Measurements from ENCODE around the gene BMI1. TPM values are rescaled to one million over a fixed set of nuclear protein-coding genes. Genes with fewer than 3 reads are reported as not detected.

BMI1 gene
- polyA plus RNA-seq, 1 donor, result 53.3 TPM

DNA sequence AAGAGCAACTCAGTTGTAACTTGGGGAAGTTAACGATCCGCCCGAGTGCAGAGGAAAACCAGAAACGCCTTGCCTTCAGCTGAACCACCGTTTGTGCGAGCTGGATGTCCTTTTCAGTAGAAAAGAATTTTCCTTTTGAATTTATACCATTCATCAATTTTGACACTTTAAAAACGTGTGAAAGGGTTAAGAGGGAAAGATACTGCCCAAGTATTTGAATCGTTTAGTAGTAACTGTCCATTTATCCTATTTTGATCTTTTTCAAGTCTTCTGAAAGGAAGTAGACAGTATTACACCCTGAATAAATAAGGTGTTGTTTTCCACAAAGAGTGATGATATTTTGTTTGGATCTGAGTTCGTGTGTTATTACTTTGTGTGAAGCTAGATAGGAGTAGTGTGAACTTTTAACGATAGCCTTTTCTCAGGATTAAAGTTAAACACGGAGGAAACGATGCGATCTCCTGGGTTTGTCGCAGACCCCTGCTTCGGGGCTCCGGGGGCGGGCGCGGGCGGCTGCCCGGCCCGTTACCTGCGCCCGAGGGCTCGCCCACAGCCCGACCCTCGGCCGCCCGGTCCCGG lies 830 bp upstream of the BMI1 start:
- DNase-seq (ENCODE audit: low read depth), result no peak

- DNase-seq (ENCODE audit: low read depth), result no peak
Measured at GRCh38 chr10:22321156-22321923, 441 bp downstream of the BMI1 start.

DNA sequence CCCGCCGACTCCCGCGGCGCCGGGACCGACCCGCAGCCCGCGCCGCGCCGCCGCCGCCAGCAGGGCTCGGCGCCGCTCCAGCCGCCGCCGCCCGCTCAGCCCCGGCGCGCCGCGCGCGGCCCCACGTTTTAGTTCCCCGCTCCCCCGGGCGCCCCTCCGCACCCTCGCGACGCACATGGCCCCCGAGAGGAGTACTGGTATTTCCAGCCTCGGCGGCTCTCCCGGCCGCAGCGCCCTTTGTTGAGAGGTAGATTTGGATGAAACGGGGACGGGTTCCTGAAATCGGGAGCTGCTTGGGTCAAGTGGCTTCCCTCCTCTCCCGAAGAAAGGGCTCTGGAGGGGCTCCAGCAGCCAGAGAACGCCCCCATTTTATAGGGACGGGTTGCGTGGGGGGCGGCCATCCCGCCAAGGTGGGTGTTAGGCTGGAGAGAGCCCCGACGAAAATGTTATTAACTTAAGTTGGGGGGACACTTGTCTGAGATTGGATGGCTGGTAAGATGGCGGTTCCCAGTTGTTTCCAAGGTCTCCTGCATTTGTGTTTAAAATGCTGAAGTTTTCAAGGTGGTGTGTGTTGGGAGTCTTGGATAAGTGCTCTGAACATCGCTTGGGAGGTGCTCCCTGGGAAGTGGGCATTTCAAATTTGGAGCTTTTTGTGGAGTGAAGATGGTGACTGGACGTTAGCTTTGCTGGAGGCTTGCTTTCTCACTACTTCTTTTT lies 1.2 kb downstream of the BMI1 start:
- DNase-seq (ENCODE audit: low read depth), result no peak

- DNase-seq (ENCODE audit: low read depth), result no peak
Measured at GRCh38 chr10:22322641-22323160, 1.8 kb downstream of the BMI1 start.

DNA sequence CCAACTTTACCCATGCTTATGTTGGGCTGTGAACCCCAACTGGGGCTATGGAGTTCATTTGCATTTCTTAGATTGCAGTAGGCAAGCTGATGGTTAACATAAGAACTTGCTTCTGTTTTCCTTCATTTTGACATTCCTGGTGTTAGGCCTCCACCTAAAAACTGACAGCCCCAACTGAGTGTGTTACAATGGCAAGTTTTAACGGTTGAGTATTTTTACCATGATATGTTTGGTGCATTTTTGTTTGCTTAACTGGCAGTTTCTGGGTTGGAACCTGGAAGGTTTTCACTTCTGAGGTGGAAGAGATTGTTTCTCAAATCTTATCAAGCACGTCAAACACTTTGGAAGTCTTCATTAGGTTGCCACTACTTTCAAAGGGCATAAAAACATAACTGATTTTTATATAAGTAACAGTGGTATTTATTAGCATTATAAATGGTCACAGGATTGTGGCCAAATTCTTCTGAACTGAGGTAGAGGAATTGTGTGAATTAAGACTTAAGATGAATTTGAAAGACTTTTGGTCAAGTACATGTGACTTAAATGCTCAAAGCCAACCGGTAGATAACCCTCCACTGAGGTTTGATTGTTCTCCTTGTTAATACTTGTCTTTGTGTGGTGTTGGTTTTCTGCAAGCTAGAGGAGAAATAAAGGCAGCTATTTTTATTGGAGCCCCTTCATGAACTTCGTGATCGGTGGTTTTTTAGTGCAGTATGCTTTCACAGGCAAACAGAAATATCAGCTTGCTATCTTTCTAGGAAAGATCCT lies 2.8 kb downstream of the BMI1 start:
- no peak for DNase-seq (ENCODE audit: low read depth)

- DNase-seq (ENCODE audit: low read depth), result no peak
Measured at GRCh38 chr10:22324413-22324812, 3.5 kb downstream of the BMI1 start.

DNA sequence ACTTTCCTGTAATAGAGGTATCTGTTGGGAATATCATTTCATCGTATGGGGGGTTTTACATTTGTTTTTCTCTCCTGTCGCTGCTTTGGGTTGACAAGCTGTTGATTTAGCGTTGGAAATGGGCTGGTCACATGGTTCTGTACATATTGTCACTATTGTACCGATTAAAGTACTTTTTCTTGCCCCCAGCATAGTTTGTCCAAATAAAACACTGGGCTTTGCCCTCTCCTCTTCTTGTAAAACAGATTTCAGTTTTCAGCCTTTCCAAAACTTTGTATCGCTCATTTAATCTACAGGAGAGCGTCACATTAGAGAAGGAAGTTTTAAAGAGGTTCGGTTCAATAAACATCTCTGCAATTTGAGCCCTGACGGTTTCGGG lies 4.0 kb downstream of the BMI1 start:
- DNase-seq (ENCODE audit: low read depth), result no peak

DNA sequence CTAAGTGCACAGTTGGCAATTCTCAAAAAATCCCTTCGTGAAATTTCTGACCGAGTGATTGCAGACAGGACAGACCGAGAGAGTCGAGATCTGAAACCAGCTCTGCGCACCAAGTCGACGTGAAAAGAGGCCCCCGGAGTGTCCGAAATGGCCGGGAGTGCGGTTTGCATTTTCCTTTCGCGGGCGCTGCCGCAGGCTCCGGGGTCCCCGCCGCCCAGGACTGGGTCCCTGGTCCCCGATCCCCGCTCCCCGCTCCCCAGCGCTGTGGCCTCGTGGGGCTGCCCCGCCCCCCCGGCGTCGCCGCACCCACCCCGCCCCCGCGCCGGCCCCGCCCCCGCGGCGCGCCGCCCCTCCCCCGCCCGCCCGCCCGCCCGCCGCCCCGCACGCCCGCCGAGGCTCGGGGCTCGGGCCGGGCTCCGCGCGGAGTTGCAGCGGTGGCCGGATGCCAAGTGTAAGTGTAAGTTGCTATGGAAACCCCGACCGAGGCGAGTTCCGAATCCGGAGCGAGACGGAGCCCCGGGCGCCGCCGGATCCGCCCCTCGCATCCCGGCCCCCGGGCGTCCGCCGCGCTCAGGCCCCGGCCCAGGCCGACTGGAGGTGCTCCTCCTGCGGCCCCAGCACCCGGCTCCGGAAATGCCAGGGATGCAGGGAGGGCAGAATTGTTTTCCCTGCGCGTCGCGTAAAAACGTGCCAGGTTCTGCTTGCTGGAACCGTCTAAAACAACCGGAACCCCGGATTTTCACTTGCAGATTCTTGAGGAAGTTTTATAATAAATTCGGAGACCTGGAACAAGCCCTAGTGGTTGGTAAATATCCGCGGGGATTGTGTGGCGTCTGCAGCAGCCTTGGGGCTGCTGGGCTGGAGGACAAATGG lies 4.6 kb downstream of the BMI1 start:
- no peak for DNase-seq (ENCODE audit: low read depth)

DNA sequence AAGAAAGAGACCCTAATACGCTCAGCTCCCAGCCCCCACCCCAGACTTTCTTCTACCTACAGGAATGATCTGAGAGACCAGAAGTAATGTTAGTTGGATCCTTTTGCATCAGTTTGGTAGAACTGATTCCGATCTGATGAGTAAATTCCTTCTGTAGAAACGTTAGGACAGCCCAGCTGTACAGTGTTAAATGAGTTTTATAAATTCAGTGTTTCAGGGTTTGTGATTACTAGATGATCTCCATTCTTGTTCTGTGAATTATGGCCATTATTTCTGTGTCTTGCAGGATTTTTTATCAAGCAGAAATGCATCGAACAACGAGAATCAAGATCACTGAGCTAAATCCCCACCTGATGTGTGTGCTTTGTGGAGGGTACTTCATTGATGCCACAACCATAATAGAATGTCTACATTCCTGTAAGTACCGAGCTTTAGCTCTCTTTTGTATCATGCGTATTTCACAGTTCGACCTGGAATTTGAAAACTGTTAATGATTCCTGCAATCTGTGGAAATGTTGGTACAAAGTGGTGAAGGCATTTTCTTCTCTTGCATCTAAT lies 5.3 kb downstream of the BMI1 start:
- no peak for DNase-seq (ENCODE audit: low read depth)

GRCh38 chr10:22329150-22329549 lies 8.3 kb downstream of the BMI1 start:
- no peak for DNase-seq (ENCODE audit: low read depth)

- DNase-seq (ENCODE audit: low read depth), result no peak
Measured at GRCh38 chr10:22332116-22332692, 11.3 kb downstream of the BMI1 start.

GRCh38 chr10:22333167-22333974 lies 12.5 kb downstream of the BMI1 start:
- DNase-seq (ENCODE audit: low read depth), result no peak

DNA sequence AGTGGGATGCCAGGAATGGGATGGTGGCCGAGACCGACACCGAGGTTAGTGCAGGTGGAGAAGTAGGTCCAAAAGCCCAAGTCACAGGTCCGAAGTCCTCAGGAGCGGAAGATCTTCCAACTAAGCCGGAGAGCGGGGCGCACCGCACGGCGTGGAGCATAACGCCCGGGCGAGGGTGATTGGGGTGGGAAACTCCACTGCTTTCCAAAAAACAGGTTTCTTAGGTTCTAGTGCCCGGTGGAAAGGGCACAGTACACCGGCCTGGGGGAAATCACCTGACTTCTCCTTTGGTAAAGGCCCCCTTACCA lies 13.0 kb downstream of the BMI1 start:
- no peak for DNase-seq (ENCODE audit: low read depth)

GRCh38 chr10:22334414-22335172 lies 13.7 kb downstream of the BMI1 start:
- no peak for DNase-seq (ENCODE audit: low read depth)

GRCh38 chr10:22335173-22335933 lies 14.5 kb downstream of the BMI1 start:
- no peak for DNase-seq (ENCODE audit: low read depth)

GRCh38 chr10:22338185-22338900 lies 17.4 kb downstream of the BMI1 start:
- no peak for DNase-seq (ENCODE audit: low read depth)

DNA sequence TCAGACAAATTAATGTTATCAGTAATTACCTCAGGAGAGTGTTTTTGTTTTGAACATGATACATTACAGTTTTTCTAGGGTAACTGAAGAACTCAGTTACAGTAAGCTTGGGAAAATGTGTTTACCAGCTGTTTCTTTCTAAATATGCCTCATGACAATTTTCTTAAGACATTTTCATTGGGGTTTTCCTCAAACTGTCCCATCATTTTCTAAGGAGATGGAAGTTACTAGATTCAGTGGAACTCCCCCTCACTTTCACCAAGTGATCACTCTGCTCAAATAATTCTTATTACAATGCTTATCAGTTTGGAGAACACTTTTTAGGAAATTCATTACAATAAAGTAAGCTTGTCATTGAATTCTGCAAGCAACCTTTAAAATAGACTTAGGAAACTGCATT lies 18.0 kb downstream of the BMI1 start:
- no peak for DNase-seq (ENCODE audit: low read depth)
